CD14-positive monocyte (primary cell): Measurements from ENCODE around the gene TPD52L1. TPM values are rescaled to one million over a fixed set of nuclear protein-coding genes. Genes with fewer than 3 reads are reported as not detected.
"Not testable (repeated sequence)": the region's sequence is repeated elsewhere in the genome, so short reads cannot be mapped to it uniquely, and the experiment has no call there.

ENCODE experiments used
- DNase-seq, 3 donors: peaks; one replicate each; pipeline ENCODE4 v3.0.0-alpha.2; 2011 to 2022
- H2AFZ ChIP-seq: 2 replicates; pipeline ENCODE4 v1.6.0; 2012; ENCODE audit warnings: mild to moderate bottlenecking, low read depth, low read length, inconsistent platforms; ENCODE audit not compliant: insufficient read depth, poor library complexity, severe bottlenecking
- H3K27ac ChIP-seq, 2 donors: 1 replicate in 1 of 2; 2 replicates in 1 of 2; pipeline ENCODE4 v1.5.1; 2012 to 2013; ENCODE audit warnings: low read length in 2 of 2, control low read depth in 1 of 2, inconsistent platforms in 1 of 2, low read depth in 1 of 2, mild to moderate bottlenecking in 1 of 2
- H3K27me3 ChIP-seq, 2 donors: one replicate each; pipeline versions ENCODE4 v1.6.0 to v1.6.1; 2011 to 2013; ENCODE audit warnings: low read length in 2 of 2; ENCODE audit not compliant: control insufficient read depth in 2 of 2, insufficient read depth in 2 of 2
- H3K36me3 ChIP-seq, 2 donors: replicated peaks in 1 of 2; 1 replicate in 1 of 2; 2 replicates in 1 of 2; pipeline versions ENCODE4 v1.5.1 to v1.6.1; 2012 to 2013; ENCODE audit warnings: low read length in 2 of 2, control low read depth in 1 of 2, inconsistent platforms in 1 of 2, mild to moderate bottlenecking in 1 of 2; ENCODE audit not compliant: insufficient read depth in 2 of 2, control insufficient read depth in 1 of 2
- H3K4me1 ChIP-seq, 2 donors: 1 replicate in 1 of 2; 2 replicates in 1 of 2; pipeline versions ENCODE4 v1.5.1 to v1.6.1; 2012 to 2013; ENCODE audit warnings: low read length in 2 of 2, control low read depth in 1 of 2, inconsistent platforms in 1 of 2, mild to moderate bottlenecking in 1 of 2, moderate library complexity in 1 of 2; ENCODE audit not compliant: insufficient read depth in 2 of 2, control insufficient read depth in 1 of 2
- H3K4me2 ChIP-seq: replicated peaks from 2 replicates; pipeline ENCODE3; 2012; ENCODE audit warnings: low read length, moderate library complexity, mild to moderate bottlenecking; ENCODE audit not compliant: poor library complexity, severe bottlenecking; ENCODE audit errors: extremely low read depth
- H3K4me3 ChIP-seq, 3 experiments: fragments of 200-600 bp in 1 of 3; sonication (generic) in 1 of 3; replicated peaks in 1 of 3; 1 replicate in 2 of 3; 2 replicates in 1 of 3; pipeline ENCODE4 v1.5.1; 2011 to 2013; ENCODE audit warnings: low read length in 3 of 3, mild to moderate bottlenecking in 3 of 3, control low read depth in 2 of 3, low read depth in 2 of 3, inconsistent platforms in 1 of 3, moderate library complexity in 1 of 3
- H3K79me2 ChIP-seq: 2 replicates; pipeline ENCODE4 v1.6.0; 2012; ENCODE audit warnings: mild to moderate bottlenecking, control low read depth, inconsistent platforms, low read length, moderate library complexity; ENCODE audit not compliant: insufficient read depth
- H3K9ac ChIP-seq: 2 replicates; pipeline ENCODE4 v1.6.0; 2017; ENCODE audit warnings: low read length, mild to moderate bottlenecking; ENCODE audit not compliant: insufficient read depth, poor library complexity, severe bottlenecking
- H3K9me3 ChIP-seq, 2 donors: replicated peaks in 1 of 2; 1 replicate in 1 of 2; 2 replicates in 1 of 2; pipeline versions ENCODE4 v1.5.1 to v1.6.1; 2012 to 2013; ENCODE audit warnings: low read length in 2 of 2, control low read depth in 1 of 2; ENCODE audit not compliant: control insufficient read depth in 1 of 2, insufficient read depth in 1 of 2
- H4K20me1 ChIP-seq: 2 replicates; pipeline ENCODE4 v1.6.0; 2012; ENCODE audit warnings: mild to moderate bottlenecking, low read length, control low read depth, moderate library complexity; ENCODE audit not compliant: insufficient read depth
- H3K27ac Mint-ChIP-seq, 7 donors: one replicate each; pipeline ENCODE4 v1.8.0; 2020; ENCODE audit warnings: mild to moderate bottlenecking in 7 of 7, mixed read lengths in 7 of 7, moderate library complexity in 6 of 7, inconsistent platforms in 2 of 7
- H3K27me3 Mint-ChIP-seq, 3 donors: one replicate each; pipeline ENCODE4 v1.8.0; 2021 to 2022; ENCODE audit warnings: low read depth in 3 of 3, mild to moderate bottlenecking in 3 of 3, mixed read lengths in 3 of 3, moderate library complexity in 3 of 3, inconsistent platforms in 1 of 3
- H3K36me3 Mint-ChIP-seq, 2 donors: one replicate each; pipeline ENCODE4 v1.8.0; 2020; ENCODE audit warnings: mixed read lengths in 2 of 2, inconsistent platforms in 1 of 2, mild to moderate bottlenecking in 1 of 2
- H3K4me1 Mint-ChIP-seq: one replicate; pipeline ENCODE4 v1.8.0; 2020; ENCODE audit warnings: mild to moderate bottlenecking, mixed read lengths
- H3K4me3 Mint-ChIP-seq, 2 donors: one replicate each; pipeline ENCODE4 v1.8.0; 2020; ENCODE audit warnings: mild to moderate bottlenecking in 2 of 2, mixed read lengths in 2 of 2, moderate library complexity in 1 of 2
- H3K9me3 Mint-ChIP-seq, 7 donors: one replicate each; pipeline ENCODE4 v1.8.0; 2020 to 2022; ENCODE audit warnings: mixed read lengths in 7 of 7, mild to moderate bottlenecking in 6 of 7, moderate library complexity in 6 of 7, inconsistent platforms in 2 of 7
- WGBS: methylation state at CpG from one replicate; pipeline ENCODE4 v1.1.5; 2013; ENCODE audit warnings: missing lambda C conversion rate; ENCODE audit not compliant: insufficient coverage; 5-methylcytosine and 5-hydroxymethylcytosine counted together
- intact Hi-C, 2 donors: fragments of 100-400 bp; cut with micrococcal nuclease; formaldehyde crosslinking; loops; one replicate each; pipeline versions ENCODE4 v1.15.0 to v1.15.1; 2023
- polyA plus RNA-seq, 3 donors: library from polyadenylated mRNA; depleted of rRNA in 1 of 3; unstranded in 2 of 3; stranded (reverse) in 1 of 3; fragments of 300-500 nt in 2 of 3; fragments of >200 nt in 1 of 3; fragmentation: Illumina TruSeq in 2 of 3; gene quantifications; 1 replicate in 2 of 3; 2 replicates in 1 of 3; pipeline ENCODE4 v1.2.3, GENCODE V29; 2012 to 2021
- TF ChIP-seq, protein P1 (sequence below): fragments of 200-600 bp; IDR thresholded peaks from one replicate; pipeline ENCODE4 v1.8.0; 2022; ENCODE audit warnings: antibody characterized with exemption, mild to moderate bottlenecking

TPD52L1 gene
- polyA plus RNA-seq, 3 donors: not detected

DNA sequence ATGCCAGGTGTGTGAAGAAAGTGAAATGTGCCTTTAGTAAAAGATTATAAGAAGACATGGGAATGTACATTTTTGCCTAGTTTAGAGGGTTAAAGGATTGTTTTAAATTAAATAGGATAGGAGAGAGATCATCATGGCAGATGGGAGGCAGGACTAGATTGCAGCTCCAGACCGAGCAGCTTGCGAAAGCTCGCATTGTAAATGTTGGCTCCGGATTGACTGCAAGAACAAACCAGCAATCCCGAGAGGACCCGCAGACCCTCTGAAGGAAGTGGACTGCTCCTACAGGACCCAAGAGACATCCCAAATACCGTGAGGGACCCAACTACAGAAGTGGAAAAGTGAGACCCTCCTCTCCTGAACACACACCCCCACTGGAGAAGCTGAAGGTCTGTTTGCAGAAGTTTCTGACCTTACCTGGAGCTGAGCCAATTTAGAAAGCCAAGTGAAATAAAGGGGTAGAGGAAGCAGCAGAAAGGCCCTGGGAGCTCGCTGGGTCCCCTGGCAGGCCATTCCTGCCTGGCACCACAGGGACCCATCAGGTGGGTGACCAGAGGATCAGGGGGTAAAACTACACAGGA, 30.0 kb upstream of the TPD52L1 start:
- no peaks in the 10 kb centered on the region for H3K36me3 ChIP-seq
- Mint-ChIP-seq H3K27me3 (no peaks in the 10 kb centered on the region), H3K4me1 (peaks cover 8% of the 10 kb centered on the region), H3K27ac (no peak overlapping the region), H3K4me3 (no peak overlapping the region), H3K9me3 (peaks cover 0 to 10% (median 6%) of the 10 kb centered on the region in 7 donors), H3K36me3 (no peaks in the 10 kb centered on the region)
- H4K20me1 ChIP-seq: no peaks in the 10 kb centered on the region
- TF ChIP-seq, protein P1, sequence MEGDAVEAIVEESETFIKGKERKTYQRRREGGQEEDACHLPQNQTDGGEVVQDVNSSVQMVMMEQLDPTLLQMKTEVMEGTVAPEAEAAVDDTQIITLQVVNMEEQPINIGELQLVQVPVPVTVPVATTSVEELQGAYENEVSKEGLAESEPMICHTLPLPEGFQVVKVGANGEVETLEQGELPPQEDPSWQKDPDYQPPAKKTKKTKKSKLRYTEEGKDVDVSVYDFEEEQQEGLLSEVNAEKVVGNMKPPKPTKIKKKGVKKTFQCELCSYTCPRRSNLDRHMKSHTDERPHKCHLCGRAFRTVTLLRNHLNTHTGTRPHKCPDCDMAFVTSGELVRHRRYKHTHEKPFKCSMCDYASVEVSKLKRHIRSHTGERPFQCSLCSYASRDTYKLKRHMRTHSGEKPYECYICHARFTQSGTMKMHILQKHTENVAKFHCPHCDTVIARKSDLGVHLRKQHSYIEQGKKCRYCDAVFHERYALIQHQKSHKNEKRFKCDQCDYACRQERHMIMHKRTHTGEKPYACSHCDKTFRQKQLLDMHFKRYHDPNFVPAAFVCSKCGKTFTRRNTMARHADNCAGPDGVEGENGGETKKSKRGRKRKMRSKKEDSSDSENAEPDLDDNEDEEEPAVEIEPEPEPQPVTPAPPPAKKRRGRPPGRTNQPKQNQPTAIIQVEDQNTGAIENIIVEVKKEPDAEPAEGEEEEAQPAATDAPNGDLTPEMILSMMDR: no peak
- no peaks in the 10 kb centered on the region for H3K4me1 ChIP-seq
- intact Hi-C loops: no loop called here
- no peak overlapping the region for H3K9ac ChIP-seq
- H3K4me3 ChIP-seq: no peak overlapping the region
- no peak for DNase-seq
- H3K79me2 ChIP-seq: no peaks in the 10 kb centered on the region
- no peaks in the 10 kb centered on the region for H3K27me3 ChIP-seq
- H3K4me2 ChIP-seq: no peak overlapping the region
- no peak overlapping the region for H3K27ac ChIP-seq
- WGBS: 65% methylated on average over 6 of the region's 8 CpGs
- H2AFZ ChIP-seq: no peak overlapping the region
- H3K9me3 ChIP-seq: peaks cover 0 to 4% of the 10 kb centered on the region in 2 donors

DNA sequence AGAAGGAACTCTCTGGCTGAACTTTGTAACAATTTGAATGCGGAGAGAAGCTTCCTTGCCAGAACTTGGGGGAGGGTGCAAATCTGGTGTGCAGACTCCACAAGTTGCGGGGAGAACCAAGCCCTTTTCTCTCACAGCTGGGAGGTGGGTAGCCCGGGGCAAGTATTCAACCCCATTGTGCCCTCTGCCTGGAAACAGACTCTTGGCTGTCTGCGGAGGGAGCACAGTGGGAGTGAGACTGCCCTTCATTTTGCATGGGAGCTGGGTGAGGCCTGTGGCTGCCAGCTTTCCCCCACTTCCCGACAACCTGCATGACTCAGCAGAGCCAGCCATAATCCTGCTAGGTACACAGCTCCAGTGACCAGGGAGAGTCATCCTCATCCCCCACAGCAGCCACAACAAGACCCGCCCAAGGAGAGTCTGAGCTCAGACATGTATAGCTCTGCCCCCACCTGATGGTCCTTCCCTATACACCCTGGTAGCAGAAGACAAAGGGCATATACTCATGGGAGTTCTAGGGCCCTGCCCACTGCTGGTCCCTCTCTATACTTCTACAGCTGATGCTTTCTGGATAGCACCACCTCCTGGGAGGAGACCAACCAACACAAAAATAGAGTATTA, 29.4 kb upstream of the TPD52L1 start:
- Histone ChIP-seq H3K4me2 (no peak overlapping the region), H3K4me3 (no peak overlapping the region), H3K79me2 (no peaks in the 10 kb centered on the region), H3K9me3 (peaks cover 0 to 4% of the 10 kb centered on the region in 2 donors), H3K27me3 (no peaks in the 10 kb centered on the region), H2AFZ (no peak overlapping the region), H3K9ac (no peak overlapping the region), H3K27ac (no peak overlapping the region), H3K4me1 (no peaks in the 10 kb centered on the region), H4K20me1 (no peaks in the 10 kb centered on the region), H3K36me3 (no peaks in the 10 kb centered on the region)
- H3K27me3 Mint-ChIP-seq: no peaks in the 10 kb centered on the region
- 93% methylated on average over 6 of the region's 6 CpGs for WGBS
- TF ChIP-seq, protein P1: no peak
- peaks cover 0 to 10% (median 6%) of the 10 kb centered on the region in 7 donors for H3K9me3 Mint-ChIP-seq
- H3K4me1 Mint-ChIP-seq: peaks cover 8% of the 10 kb centered on the region
- no peak overlapping the region for H3K27ac Mint-ChIP-seq
- intact Hi-C loops: no loop called here
- no peak for DNase-seq
- no peaks in the 10 kb centered on the region for H3K36me3 Mint-ChIP-seq
- no peak overlapping the region for H3K4me3 Mint-ChIP-seq

DNA sequence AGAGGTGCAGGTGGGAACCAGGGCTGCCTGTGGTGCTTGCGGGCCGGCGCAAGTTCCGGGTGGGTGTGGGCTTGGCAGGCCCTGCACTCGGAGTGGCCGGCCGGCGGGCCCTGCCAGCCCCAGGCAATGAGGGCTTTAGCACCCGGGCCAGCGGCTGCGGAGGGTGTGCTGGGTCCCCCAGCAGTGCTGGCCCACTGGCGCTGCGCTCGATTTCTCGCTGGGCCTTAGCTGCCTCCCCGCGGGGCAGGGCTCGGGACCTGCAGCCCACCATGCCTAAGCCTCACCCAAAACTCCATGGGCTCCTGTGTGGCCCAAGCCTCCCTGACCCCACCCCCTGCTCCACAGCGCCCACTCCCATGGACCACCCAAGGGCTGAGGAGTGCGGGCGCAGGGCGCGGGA, 27.7 kb upstream of the TPD52L1 start:
- H2AFZ ChIP-seq, H3K79me2 ChIP-seq, intact Hi-C loops, H3K4me2 ChIP-seq, DNase-seq, H3K27ac ChIP-seq, H3K27ac Mint-ChIP-seq, H3K27me3 ChIP-seq, H3K4me3 ChIP-seq, H3K36me3 ChIP-seq, H3K27me3 Mint-ChIP-seq, H3K9me3 Mint-ChIP-seq, H3K9ac ChIP-seq, H4K20me1 ChIP-seq, H3K9me3 ChIP-seq, H3K4me3 Mint-ChIP-seq, H3K4me1 ChIP-seq, H3K36me3 Mint-ChIP-seq, H3K4me1 Mint-ChIP-seq: not testable (repeated sequence)
- 94% methylated on average over 20 of the region's 23 CpGs for WGBS
